GM12878 (cell line): Measurements from ENCODE around the gene FAM170B. TPM values are rescaled to one million over a fixed set of nuclear protein-coding genes. Genes with fewer than 3 reads are reported as not detected.

Source experiments
- ATAC-seq: fragments of 200-7000 bp; cut with Tn5 transposase; 3 replicates; pipeline ENCODE4 v1.9.1; 2020; ENCODE audit warnings: mild to moderate bottlenecking, moderate library complexity
- BruUV-seq: library from RNA; stranded (reverse); fragments of 400-500 nt; replicated peaks from 2 replicates; lab custom pipeline; 2021; lab: Mats Ljungman, UMichigan
- CTCF ChIA-PET: fragments of 300-600 bp; sonication (Branson Sonifier 250); formaldehyde crosslinking; extraction: SDS; loops from one replicate; lab custom pipeline; 2021; ENCODE audit warnings: inconsistent platforms; lab: Yijun Ruan, JAX
- POLR2A ChIA-PET: fragments of 350-600 bp; formaldehyde crosslinking; extraction: SDS; loops from one replicate; lab custom pipeline; 2021; ENCODE audit warnings: inconsistent platforms; lab: Charles Lee
- RAD21 ChIA-PET: fragments of 300-600 bp; sonication (Branson Sonifier 250); formaldehyde crosslinking; loops from one replicate; lab custom pipeline; 2023; ENCODE audit warnings: antibody characterized with exemption; ENCODE audit not compliant: unreplicated experiment; lab: Charles Lee
- SMC1A ChIA-PET: fragments of 300-600 bp; sonication (Branson Sonifier 250); formaldehyde crosslinking; loops from one replicate; lab custom pipeline; 2023; ENCODE audit not compliant: unreplicated experiment, uncharacterized antibody; lab: Charles Lee
- DNase-seq: peaks from one replicate; pipeline ENCODE4 v3.0.0-alpha.2; 2011; ENCODE audit warnings: low read depth, low spot score
- FAIRE-seq: peaks from 3 replicates; lab custom pipeline; 2011; peaks lifted over from hg19 to GRCh38; lab: Jason Lieb, UNC
- H2AFZ ChIP-seq: 2 replicates; pipeline ENCODE4 v1.6.0; 2011; ENCODE audit warnings: low read depth, low read length, control low read depth; ENCODE audit not compliant: control insufficient read depth
- H3K27ac ChIP-seq: 2 replicates; pipeline ENCODE4 v1.5.1; 2011; ENCODE audit warnings: control low read depth; ENCODE audit not compliant: control insufficient read depth, insufficient read depth
- H3K27me3 ChIP-seq, 2 experiments: replicated peaks in 1 of 2; 2 replicates each; pipeline versions ENCODE4 v1.6.0 to v1.6.1; 2011; ENCODE audit warnings: low read length in 1 of 2; ENCODE audit not compliant: control insufficient read depth in 2 of 2, insufficient read depth in 2 of 2
- H3K36me3 ChIP-seq, 2 experiments: 2 replicates each; pipeline ENCODE4 v1.5.1; 2011; ENCODE audit warnings: low read length in 1 of 2; ENCODE audit not compliant: control insufficient read depth in 2 of 2, insufficient read depth in 2 of 2
- H3K4me1 ChIP-seq: 2 replicates; pipeline ENCODE4 v1.6.1; 2011; ENCODE audit warnings: mild to moderate bottlenecking, low read length, moderate library complexity, mixed read lengths; ENCODE audit not compliant: control insufficient read depth, insufficient read depth
- H3K4me2 ChIP-seq: 2 replicates; pipeline ENCODE4 v1.6.0; 2011; ENCODE audit warnings: control low read depth; ENCODE audit not compliant: control insufficient read depth, insufficient read depth
- H3K4me3 ChIP-seq: fragments of 200-600 bp; sonication (generic); 2 replicates; pipeline ENCODE4 v1.5.1; 2016
- H3K79me2 ChIP-seq: 2 replicates; pipeline ENCODE4 v1.6.0; 2011; ENCODE audit warnings: low read length; ENCODE audit not compliant: control insufficient read depth, insufficient read depth
- H3K9ac ChIP-seq: 2 replicates; pipeline ENCODE4 v1.8.0; 2011; ENCODE audit warnings: low read length, control low read depth, mixed read lengths; ENCODE audit not compliant: control insufficient read depth, insufficient read depth
- H3K9me3 ChIP-seq: replicated peaks from 3 replicates; pipeline ENCODE4 v1.5.1; 2011; ENCODE audit warnings: mild to moderate bottlenecking, low read length; ENCODE audit not compliant: control insufficient read depth, insufficient read depth
- H4K20me1 ChIP-seq: 2 replicates; pipeline ENCODE4 v1.6.0; 2011; ENCODE audit not compliant: control insufficient read depth, insufficient read depth
- EZH2 ChIP-seq: IDR thresholded peaks from 2 replicates; pipeline ENCODE4 v1.6.1; 2012; ENCODE audit warnings: low read depth, mild to moderate bottlenecking, control low read depth, inconsistent platforms, low read length, borderline replicate concordance; ENCODE audit not compliant: control insufficient read depth
- NRF1 ChIP-seq: conservative IDR thresholded peaks from 2 replicates; pipeline ENCODE4 v1.6.1; 2011; ENCODE audit warnings: mild to moderate bottlenecking, low read depth, low read length, improper control_type of control experiment
- TAF1 ChIP-seq: IDR thresholded peaks from 2 replicates; pipeline ENCODE4 v1.6.1; 2011; ENCODE audit warnings: mild to moderate bottlenecking, low read depth, low read length, borderline replicate concordance
- WGBS: methylation state at CpG from one replicate; pipeline ENCODE4 v1.1.6; 2016; ENCODE audit warnings: low lambda C conversion rate; ENCODE audit not compliant: insufficient replicate concordance, insufficient coverage; ENCODE audit errors: missing lambda C conversion rate; 5-methylcytosine and 5-hydroxymethylcytosine counted together
- in situ Hi-C: fragments of 300-500 bp; cut with MboI; formaldehyde crosslinking; loops from 9 replicates; pipeline ENCODE4 v1.14.3; 2018; ENCODE audit warnings: mixed read lengths
- intact Hi-C: fragments of 100-400 bp; cut with micrococcal nuclease; formaldehyde crosslinking; loops from one replicate; pipeline ENCODE4 v1.14.2; 2022; ENCODE audit not compliant: unreplicated experiment
- polyA plus RNA-seq, 11 experiments: library from polyadenylated mRNA; depleted of rRNA in 4 of 11; unstranded in 6 of 11; stranded (reverse) in 5 of 11; fragments of >200 nt; fragmentation: Nextera tagmentation in 4 of 11; fragmentation: Illumina TruSeq in 1 of 11; extraction: Ambion mirVana in 4 of 11; extraction: Trizol in 1 of 11; gene quantifications; 1 replicate in 1 of 11; 2 replicates in 10 of 11; pipeline versions ENCODE4 v1.2.1 to v1.2.3, GENCODE V29; 2011 to 2016; ENCODE audit warnings: inconsistent platforms in 2 of 11, missing spikeins in 2 of 11, low read depth in 1 of 11
- total RNA-seq, 4 experiments: library from RNA; depleted of rRNA in 3 of 4; stranded (reverse); fragments of >200 nt in 3 of 4; fragmentation: Illumina TruSeq in 1 of 4; extraction: Trizol in 1 of 4; gene quantifications; 2 replicates each; pipeline versions ENCODE4 v1.2.1 to v1.2.3, GENCODE V29; 2013 to 2021
- TF ChIP-seq, protein P1 (sequence below): IDR thresholded peaks from 2 replicates; pipeline ENCODE4 v1.6.1; 2012; ENCODE audit warnings: low read depth, low read length, improper control_type of control experiment
- TF ChIP-seq, protein P2 (sequence below): IDR thresholded peaks from 2 replicates; pipeline ENCODE4 v1.6.1; 2011; ENCODE audit warnings: borderline replicate concordance, low read depth, mild to moderate bottlenecking, moderate library complexity, low read length; ENCODE audit not compliant: insufficient read depth, poor library complexity, severe bottlenecking

Gene FAM170B
- total and polyA plus RNA-seq, 10 of the 15 experiments (the other 5 are each of a cell fraction or from before 2014, with no cell fraction given) = not detected

DNA sequence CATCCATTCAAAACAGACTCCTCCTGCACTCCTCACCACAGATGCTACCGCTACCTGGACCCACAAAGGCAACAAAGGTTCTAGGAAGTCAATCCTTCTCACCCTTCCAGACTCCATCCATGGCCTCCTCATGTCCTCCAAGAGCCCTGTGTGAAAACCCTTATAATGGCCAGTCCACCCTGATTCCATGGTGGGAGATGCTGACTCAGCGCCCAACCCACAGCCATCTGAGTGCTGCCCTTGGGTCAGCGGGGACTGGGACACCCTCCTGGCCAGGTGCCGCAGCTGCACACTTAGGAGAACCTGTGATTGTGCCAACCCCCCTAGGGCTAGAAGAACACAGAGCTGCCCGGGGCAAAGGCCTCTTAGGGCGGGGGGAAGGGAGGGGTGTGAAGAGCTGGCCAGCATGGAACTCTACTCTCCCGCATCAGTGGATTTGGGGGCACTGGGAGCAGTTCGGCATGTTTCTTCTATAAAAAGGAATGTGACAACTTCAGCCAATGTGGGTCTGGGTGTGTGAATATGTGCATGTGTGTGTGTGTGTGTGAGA, 29.0 kb upstream of the FAM170B start (continued):
- TF ChIP-seq, protein P1, sequence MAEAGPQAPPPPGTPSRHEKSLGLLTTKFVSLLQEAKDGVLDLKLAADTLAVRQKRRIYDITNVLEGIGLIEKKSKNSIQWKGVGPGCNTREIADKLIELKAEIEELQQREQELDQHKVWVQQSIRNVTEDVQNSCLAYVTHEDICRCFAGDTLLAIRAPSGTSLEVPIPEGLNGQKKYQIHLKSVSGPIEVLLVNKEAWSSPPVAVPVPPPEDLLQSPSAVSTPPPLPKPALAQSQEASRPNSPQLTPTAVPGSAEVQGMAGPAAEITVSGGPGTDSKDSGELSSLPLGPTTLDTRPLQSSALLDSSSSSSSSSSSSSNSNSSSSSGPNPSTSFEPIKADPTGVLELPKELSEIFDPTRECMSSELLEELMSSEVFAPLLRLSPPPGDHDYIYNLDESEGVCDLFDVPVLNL = no peak
- TF ChIP-seq TAF1 = no peak

DNA sequence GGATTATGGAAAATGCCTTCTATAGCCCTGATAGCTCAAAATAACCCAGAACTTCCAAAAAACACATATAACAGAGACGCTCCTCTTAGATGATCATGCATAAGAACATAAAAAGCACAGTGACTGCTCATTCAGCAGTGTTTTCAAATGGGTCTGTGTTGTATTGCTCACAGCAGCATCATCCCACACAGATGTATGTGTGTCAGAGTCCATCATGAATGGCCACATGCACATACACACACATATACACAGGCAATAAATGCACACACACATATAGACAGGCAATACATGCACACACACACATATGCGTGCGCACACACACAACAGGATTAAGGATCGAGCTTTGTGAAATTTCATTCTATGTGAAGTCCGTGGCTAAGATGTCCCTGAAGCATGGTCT, 28.2 kb upstream of the FAM170B start:
- Histone ChIP-seq H3K27ac (no peak overlapping the region), H4K20me1 (no peaks in the 10 kb centered on the region; the same call in 1 of the 2 replicates), H3K79me2 (no peaks in the 10 kb centered on the region), H3K9me3 (no peaks in the 10 kb centered on the region), H3K36me3 (peaks cover 0 to 1% of the 10 kb centered on the region in 2 experiments; a peak in 1 of 4 replicates), H3K4me1 (no peaks in the 10 kb centered on the region), H3K9ac (no peak overlapping the region), H2AFZ (no peak overlapping the region), H3K27me3 (no peaks in the 10 kb centered on the region), H3K4me3 (no peak overlapping the region), H3K4me2 (no peak overlapping the region)
- ChIA-PET CTCF (interaction anchor here (0.5 to 2.0 kb wide), 7 partner anchors 11 to 504 kb away, joined by 3 to 7 read pairs (median 3); no protein-coding TSS in a partner anchor), RAD21 (no interaction called here), SMC1A (interaction anchor here (0.7 to 1.3 kb wide), 5 partner anchors 10 to 504 kb away, joined by 3 to 6 read pairs (median 3); no protein-coding TSS in a partner anchor), POLR2A (interaction anchor here (0.9 kb wide), 1 partner anchor 17 kb away, joined by 3 read pairs; no protein-coding TSS in a partner anchor)
- no peak for FAIRE-seq
- no peak for ATAC-seq
- no TSS peak for BruUV-seq
- no peak for DNase-seq
- in situ Hi-C loops = no loop called here
- TF ChIP-seq, protein P2, sequence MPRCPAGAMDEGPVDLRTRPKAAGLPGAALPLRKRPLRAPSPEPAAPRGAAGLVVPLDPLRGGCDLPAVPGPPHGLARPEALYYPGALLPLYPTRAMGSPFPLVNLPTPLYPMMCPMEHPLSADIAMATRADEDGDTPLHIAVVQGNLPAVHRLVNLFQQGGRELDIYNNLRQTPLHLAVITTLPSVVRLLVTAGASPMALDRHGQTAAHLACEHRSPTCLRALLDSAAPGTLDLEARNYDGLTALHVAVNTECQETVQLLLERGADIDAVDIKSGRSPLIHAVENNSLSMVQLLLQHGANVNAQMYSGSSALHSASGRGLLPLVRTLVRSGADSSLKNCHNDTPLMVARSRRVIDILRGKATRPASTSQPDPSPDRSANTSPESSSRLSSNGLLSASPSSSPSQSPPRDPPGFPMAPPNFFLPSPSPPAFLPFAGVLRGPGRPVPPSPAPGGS = peak; percentile 46
- TF ChIP-seq EZH2 = no peak
- no peak for TF ChIP-seq NRF1
- intact Hi-C loops = no loop called here
- WGBS = 94% methylated on average over 5 of the region's 5 CpGs
